H1 (cell line): Measurements from ENCODE around the gene ANK3. TPM values are rescaled to one million over a fixed set of nuclear protein-coding genes. Genes with fewer than 3 reads are reported as not detected.

Experiments
- CTCF ChIA-PET: fragments of 300-600 bp; sonication (Branson Sonifier 250); formaldehyde crosslinking; loops from one replicate; lab custom pipeline; 2021; ENCODE audit not compliant: partially characterized antibody; lab: Charles Lee
- POLR2A ChIA-PET: fragments of 300-600 bp; sonication (Branson Sonifier 250); formaldehyde crosslinking; loops from one replicate; lab custom pipeline; 2021; ENCODE audit warnings: inconsistent platforms; ENCODE audit not compliant: partially characterized antibody; lab: Charles Lee
- DNase-seq, 2 experiments: peaks; one replicate each; pipeline versions ENCODE4 v3.0.0 to v3.0.0-alpha.2; 2010 to 2022; ENCODE audit warnings: low spot score in 2 of 2, low read depth in 1 of 2, mixed read lengths in 1 of 2
- FAIRE-seq: peaks from 2 replicates; lab custom pipeline; 2011; peaks lifted over from hg19 to GRCh38; lab: Jason Lieb, UNC
- H2AFZ ChIP-seq: 2 replicates; pipeline ENCODE4 v1.8.1; 2012; ENCODE audit warnings: low read length, inconsistent platforms
- H2AK5ac ChIP-seq: 2 replicates; pipeline ENCODE4 v1.6.1; 2013; ENCODE audit warnings: low read depth, low read length
- H2BK120ac ChIP-seq: replicated peaks from 2 replicates; pipeline ENCODE3; 2013; ENCODE audit warnings: low read depth, low read length, inconsistent platforms
- H2BK12ac ChIP-seq: 2 replicates; pipeline ENCODE4 v1.6.1; 2013; ENCODE audit warnings: low read depth, low read length
- H2BK15ac ChIP-seq: 2 replicates; pipeline ENCODE4 v1.6.1; 2013; ENCODE audit warnings: low read length
- H2BK20ac ChIP-seq: 2 replicates; pipeline ENCODE4 v1.6.1; 2013; ENCODE audit warnings: low read length
- H2BK5ac ChIP-seq: 2 replicates; pipeline ENCODE4 v1.6.1; 2013; ENCODE audit warnings: low read depth, low read length
- H3K14ac ChIP-seq: 2 replicates; pipeline ENCODE4 v1.6.1; 2013; ENCODE audit warnings: inconsistent platforms; ENCODE audit not compliant: insufficient read length
- H3K18ac ChIP-seq: 2 replicates; pipeline ENCODE4 v1.6.1; 2013; ENCODE audit warnings: low read length; ENCODE audit errors: extremely low read depth
- H3K23ac ChIP-seq: 2 replicates; pipeline ENCODE4 v1.6.1; 2013; ENCODE audit warnings: inconsistent platforms; ENCODE audit not compliant: insufficient read length
- H3K23me2 ChIP-seq: 2 replicates; pipeline ENCODE4 v1.6.1; 2013; ENCODE audit warnings: low read depth, low read length
- H3K27ac ChIP-seq: 2 replicates; pipeline ENCODE4 v1.6.1; 2011; ENCODE audit warnings: low read depth, low read length, inconsistent platforms
- H3K27me3 ChIP-seq, 4 experiments: replicated peaks in 1 of 4; 1 replicate in 1 of 4; 2 replicates in 3 of 4; pipeline versions ENCODE4 v1.6.1 to v1.8.1; 2011 to 2013; ENCODE audit warnings: low read length in 3 of 4, mild to moderate bottlenecking in 3 of 4, inconsistent platforms in 2 of 4, mixed read lengths in 2 of 4, moderate library complexity in 1 of 4; ENCODE audit not compliant: control insufficient read depth in 3 of 4, insufficient read depth in 3 of 4; ENCODE audit errors: extremely low read depth in 1 of 4
- H3K36me3 ChIP-seq, 4 experiments: 2 replicates each; pipeline versions ENCODE4 v1.6.1 to v1.8.1; 2011 to 2013; ENCODE audit warnings: mild to moderate bottlenecking in 4 of 4, low read length in 3 of 4, moderate library complexity in 2 of 4, control low read depth in 1 of 4, inconsistent platforms in 1 of 4; ENCODE audit not compliant: insufficient read depth in 4 of 4, control insufficient read depth in 2 of 4
- H3K4ac ChIP-seq: replicated peaks from 2 replicates; pipeline ENCODE3; 2013; ENCODE audit warnings: low read length, low read depth, mixed read lengths, inconsistent platforms; ENCODE audit not compliant: insufficient read length
- H3K4me1 ChIP-seq, 4 experiments: replicated peaks in 1 of 4; 1 replicate in 1 of 4; 2 replicates in 3 of 4; pipeline versions ENCODE4 v1.6.1 to v1.8.1; 2011 to 2013; ENCODE audit warnings: low read length in 3 of 4, inconsistent platforms in 2 of 4, mixed read lengths in 1 of 4; ENCODE audit not compliant: insufficient read depth in 4 of 4, control insufficient read depth in 3 of 4
- H3K4me2 ChIP-seq, 2 experiments: 2 replicates each; pipeline versions ENCODE4 v1.6.1 to v1.8.1; 2011 to 2013; ENCODE audit warnings: low read depth in 2 of 2, low read length in 2 of 2, control low read depth in 1 of 2, inconsistent platforms in 1 of 2, mild to moderate bottlenecking in 1 of 2; ENCODE audit not compliant: insufficient read depth in 1 of 2
- H3K4me3 ChIP-seq, 4 experiments: fragments of 200-600, 300-600 bp in 1 of 4; sonication (generic), shearing (Covaris generic), sonication (Bioruptor Twin) in 1 of 4; 2 replicates each; pipeline versions ENCODE4 v1.5.1 to v1.8.1; 2011 to 2016; ENCODE audit warnings: low read length in 4 of 4, low read depth in 3 of 4, control low read depth in 2 of 4, inconsistent platforms in 2 of 4, mild to moderate bottlenecking in 2 of 4, mixed read lengths in 1 of 4, moderate library complexity in 1 of 4; ENCODE audit not compliant: insufficient read depth in 2 of 4; ENCODE audit errors: extremely low read depth in 1 of 4
- H3K56ac ChIP-seq: replicated peaks from 2 replicates; pipeline ENCODE3; 2013; ENCODE audit warnings: low read depth, mild to moderate bottlenecking, mixed read lengths, low read length, inconsistent platforms; ENCODE audit not compliant: insufficient read length
- H3K79me1 ChIP-seq: 2 replicates; pipeline ENCODE4 v1.6.1; 2013; ENCODE audit warnings: low read depth, low read length, control low read depth
- H3K79me2 ChIP-seq, 2 experiments: 2 replicates each; pipeline versions ENCODE4 v1.6.1 to v1.8.1; 2012 to 2013; ENCODE audit warnings: low read length in 2 of 2, mild to moderate bottlenecking in 2 of 2, inconsistent platforms in 1 of 2; ENCODE audit not compliant: insufficient read depth in 2 of 2, control insufficient read depth in 1 of 2
- H3K9ac ChIP-seq, 4 experiments: replicated peaks in 1 of 4; 1 replicate in 1 of 4; 2 replicates in 3 of 4; pipeline versions ENCODE4 v1.6.1 to v1.8.1; 2011 to 2013; ENCODE audit warnings: low read depth in 3 of 4, low read length in 3 of 4, control low read depth in 2 of 4, mild to moderate bottlenecking in 2 of 4, moderate library complexity in 2 of 4, inconsistent platforms in 1 of 4; ENCODE audit errors: extremely low read depth in 1 of 4
- H3K9me3 ChIP-seq, 2 experiments: 2 replicates each; pipeline versions ENCODE4 v1.6.1 to v1.8.1; 2012 to 2013; ENCODE audit warnings: mild to moderate bottlenecking in 2 of 2, moderate library complexity in 2 of 2, control low read depth in 1 of 2, inconsistent platforms in 1 of 2, low read depth in 1 of 2, low read length in 1 of 2, mixed read lengths in 1 of 2; ENCODE audit not compliant: insufficient read depth in 2 of 2
- H4K20me1 ChIP-seq, 2 experiments: replicated peaks in 1 of 2; 2 replicates each; pipeline versions ENCODE3 to v1.8.1; 2011 to 2013; ENCODE audit warnings: inconsistent platforms in 2 of 2, low read length in 2 of 2, mild to moderate bottlenecking in 1 of 2; ENCODE audit not compliant: insufficient read depth in 2 of 2, control insufficient read depth in 1 of 2
- H4K5ac ChIP-seq: 2 replicates; pipeline ENCODE4 v1.6.1; 2013; ENCODE audit warnings: low read length, low read depth, mixed read lengths, inconsistent platforms; ENCODE audit not compliant: insufficient read length
- H4K8ac ChIP-seq: 2 replicates; pipeline ENCODE4 v1.8.0; 2013; ENCODE audit warnings: mild to moderate bottlenecking, moderate library complexity, low read length, inconsistent platforms; ENCODE audit not compliant: insufficient read depth; ENCODE audit errors: extremely low read depth
- H4K91ac ChIP-seq: replicated peaks from 2 replicates; pipeline ENCODE3; 2013; ENCODE audit warnings: low read length, mixed read lengths, inconsistent platforms; ENCODE audit not compliant: insufficient read length
- CBX5 ChIP-seq: fragments of 300-800, 300-1000 bp; sonication (generic); IDR thresholded peaks from 2 replicates; pipeline ENCODE4 v1.7.1; 2016; ENCODE audit warnings: antibody characterized with exemption, low read length, low read depth
- WGBS, 2 experiments: shearing (Covaris generic) in 1 of 2; methylation state at CpG; one replicate each; pipeline versions ENCODE4 v1.1.6 to v1.1.7; 2013 to 2015; ENCODE audit warnings: low lambda C conversion rate in 2 of 2, mixed read lengths in 2 of 2, inconsistent platforms in 1 of 2, low coverage in 1 of 2, missing lambda C conversion rate in 1 of 2; ENCODE audit not compliant: insufficient replicate concordance in 2 of 2, insufficient coverage in 1 of 2, insufficient read length in 1 of 2; ENCODE audit errors: extremely low coverage in 1 of 2, missing lambda C conversion rate in 1 of 2; 5-methylcytosine and 5-hydroxymethylcytosine counted together
- polyA plus RNA-seq, 7 experiments: library from polyadenylated mRNA; depleted of rRNA in 3 of 7; stranded (reverse) in 5 of 7; unstranded in 2 of 7; fragments of >200 nt in 5 of 7; fragments of 200-250 nt in 2 of 7; gene quantifications; 1 replicate in 5 of 7; 2 replicates in 1 of 7; 4 replicates in 1 of 7; pipeline versions ENCODE4 v1.2.1 to v1.2.3, GENCODE V29; 2011 to 2013; ENCODE audit warnings: missing spikeins in 2 of 7, mixed read lengths in 2 of 7
- total RNA-seq: library from RNA; stranded (reverse); fragmentation: NEBNext Ultra II Directional; extraction: Animal tissue kit (Norgen Biotek cat#: 25700); gene quantifications from 2 replicates; pipeline ENCODE4 v1.2.1, GENCODE V29; 2021
- TF ChIP-seq, protein P1 (sequence below): IDR thresholded peaks from 2 replicates; pipeline ENCODE4 v1.6.1; 2012; ENCODE audit warnings: inconsistent platforms

ANK3 gene
- total and polyA plus RNA-seq, 2 of the 8 experiments (the other 6 are each of a cell fraction or from before 2014, with no cell fraction given) = 18.1 to 67.9 TPM

DNA sequence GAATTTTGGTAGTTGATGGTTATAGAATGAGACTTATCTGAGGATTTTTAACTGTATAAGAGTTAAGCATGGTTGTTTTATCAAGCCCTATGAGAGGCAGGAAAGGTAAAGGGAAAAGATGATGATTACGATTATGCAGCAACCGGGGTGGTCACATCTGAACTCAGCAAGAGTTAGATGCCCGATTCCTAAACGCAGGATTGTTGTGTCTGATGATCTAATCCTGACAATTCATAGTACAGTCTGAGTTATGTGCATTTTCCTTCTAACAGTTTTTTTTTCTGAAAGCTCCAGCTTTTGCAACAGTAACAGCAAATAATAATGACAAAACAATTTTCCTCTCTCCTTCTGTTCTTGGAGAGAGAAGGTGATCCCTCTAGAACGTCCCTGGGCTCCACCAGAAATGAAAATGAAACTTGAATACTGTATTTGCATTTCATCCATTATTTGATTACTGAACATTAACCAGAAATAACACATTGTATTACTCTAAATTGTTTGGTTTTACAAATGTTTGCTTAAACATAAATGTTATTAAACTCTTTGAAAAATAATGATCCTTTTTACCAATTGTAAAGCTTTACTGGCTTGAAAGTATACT is 306.8 kb downstream of the ANK3 start:
- H3K23me2 ChIP-seq = no peaks in the 10 kb centered on the region; the same call in 1 of the 2 replicates
- H3K36me3 ChIP-seq = peaks cover 0 to 11% (median 3%) of the 10 kb centered on the region in 4 experiments; a peak in 3 of 8 replicates
- no peak for DNase-seq
- H3K14ac ChIP-seq = no peak overlapping the region
- no peaks in the 10 kb centered on the region; the same call in 1 of the 2 replicates for H3K79me1 ChIP-seq
- H4K5ac ChIP-seq = no peak overlapping the region
- H2AFZ ChIP-seq = no peak overlapping the region
- H4K8ac ChIP-seq = no peak overlapping the region
- 81% methylated on average over 5 of the region's 5 CpGs; no CpG with 5 or more reads in 1 of the 2 experiments for WGBS, 2 experiments
- no peak overlapping the region for H3K4me3 ChIP-seq
- H3K9me3 ChIP-seq = no peaks in the 10 kb centered on the region
- no peak overlapping the region for H2BK5ac ChIP-seq
- no peak overlapping the region for H4K91ac ChIP-seq
- H3K4ac ChIP-seq = no peak overlapping the region
- H2AK5ac ChIP-seq = no peak overlapping the region
- no peak overlapping the region for H2BK15ac ChIP-seq
- H2BK120ac ChIP-seq = no peak overlapping the region
- no peak overlapping the region for H2BK12ac ChIP-seq
- no peaks in the 10 kb centered on the region for H4K20me1 ChIP-seq
- peaks cover 0 to 5% (median 3%) of the 10 kb centered on the region in 4 experiments; a peak in 3 of 7 replicates for H3K4me1 ChIP-seq
- POLR2A ChIA-PET = no interaction called here
- H3K4me2 ChIP-seq = no peak overlapping the region
- no peaks in the 10 kb centered on the region for H3K27me3 ChIP-seq
- CTCF ChIA-PET = interaction anchor here (1.3 kb wide), 1 partner anchor 252 kb away, joined by 3 read pairs; no protein-coding TSS in a partner anchor
- no peak overlapping the region for H3K18ac ChIP-seq
- H3K56ac ChIP-seq = no peak overlapping the region
- H3K79me2 ChIP-seq = no peaks in the 10 kb centered on the region
- no peak for FAIRE-seq
- no peak overlapping the region for H3K23ac ChIP-seq
- no peak overlapping the region for H3K9ac ChIP-seq
- no peak overlapping the region for H3K27ac ChIP-seq
- H2BK20ac ChIP-seq = no peak overlapping the region
- TF ChIP-seq, protein P1, sequence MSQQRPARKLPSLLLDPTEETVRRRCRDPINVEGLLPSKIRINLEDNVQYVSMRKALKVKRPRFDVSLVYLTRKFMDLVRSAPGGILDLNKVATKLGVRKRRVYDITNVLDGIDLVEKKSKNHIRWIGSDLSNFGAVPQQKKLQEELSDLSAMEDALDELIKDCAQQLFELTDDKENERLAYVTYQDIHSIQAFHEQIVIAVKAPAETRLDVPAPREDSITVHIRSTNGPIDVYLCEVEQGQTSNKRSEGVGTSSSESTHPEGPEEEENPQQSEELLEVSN = no peak
- TF ChIP-seq CBX5 = no peak
